ENCODE data around the gene RWDD3. TPM values are rescaled to one million over a fixed set of nuclear protein-coding genes. Genes with fewer than 3 reads are reported as not detected.

The RWDD3 gene
- total and polyA plus RNA-seq, 2 donors (not counting 1 experiment from before 2014, with no cell fraction given): 15.3 to 20.5 TPM

- TF ChIP-seq EZH2 (IDR thresholded peaks at IDR 0.05; ENCODE audit: low read length, missing control alignments): no peak
- TF ChIP-seq CTCF (conservative IDR thresholded peaks at IDR 0.05 in 1 of 2, IDR thresholded peaks at IDR 0.05 in 1 of 2; ENCODE audit: low read depth in 1 of 2, low read length in 2 of 2): no peak
- Histone ChIP-seq H4K20me1 (ENCODE audit: control insufficient read depth, extremely low read depth, insufficient read depth, low read length) (no peaks in the 10 kb centered on the region), H3K36me3 (ENCODE audit: control insufficient read depth, insufficient read depth, low read length) (no peaks in the 10 kb centered on the region), H3K9me3 (ENCODE audit: control insufficient read depth, insufficient read depth, low read depth, low read length) (no peaks in the 10 kb centered on the region), H3K79me2 (ENCODE audit: control insufficient read depth, insufficient read depth, low read length) (no peaks in the 10 kb centered on the region), H3K4me2 (ENCODE audit: extremely low read depth, insufficient read depth, low read length) (no peak overlapping the region), H3K27ac (ENCODE audit: insufficient read depth, low read length) (no peak overlapping the region), H2AFZ (ENCODE audit: low read length) (no peak overlapping the region), H3K4me3 (replicated peaks in 1 of 4; ENCODE audit: control extremely low read depth in 1 of 4, insufficient read depth in 1 of 4, low read depth in 3 of 4, low read length in 4 of 4) (no peak overlapping the region), H3K4me1 (ENCODE audit: control insufficient read depth, extremely low read depth, insufficient read depth, low read length) (no peaks in the 10 kb centered on the region), H3K9ac (ENCODE audit: insufficient read depth, low read length) (no peak overlapping the region), H3K27me3 (ENCODE audit: control insufficient read depth, insufficient read depth, low read length) (no peaks in the 10 kb centered on the region)
- DNase-seq (ENCODE audit: low read depth in 2 of 2): no peak
These were observed 39.0 kb upstream of the RWDD3 start for GRCh38 chr1:95195046-95195445.

- TF ChIP-seq EZH2 (IDR thresholded peaks at IDR 0.05; ENCODE audit: low read length, missing control alignments) (no peak), CTCF (conservative IDR thresholded peaks at IDR 0.05 in 1 of 2, IDR thresholded peaks at IDR 0.05 in 1 of 2; ENCODE audit: low read depth in 1 of 2, low read length in 2 of 2) (no peak)
- no peaks in the 10 kb centered on the region for H3K36me3 ChIP-seq (ENCODE audit: control insufficient read depth, insufficient read depth, low read length)
- H2AFZ ChIP-seq (ENCODE audit: low read length): no peak overlapping the region
- no peaks in the 10 kb centered on the region for H3K9me3 ChIP-seq (ENCODE audit: control insufficient read depth, insufficient read depth, low read depth, low read length)
- no peaks in the 10 kb centered on the region for H3K27me3 ChIP-seq (ENCODE audit: control insufficient read depth, insufficient read depth, low read length)
- no peaks in the 10 kb centered on the region for H3K79me2 ChIP-seq (ENCODE audit: control insufficient read depth, insufficient read depth, low read length)
- H3K27ac ChIP-seq (ENCODE audit: insufficient read depth, low read length): no peak overlapping the region
- no peak overlapping the region for H3K4me2 ChIP-seq (ENCODE audit: extremely low read depth, insufficient read depth, low read length)
- no peak overlapping the region for H3K9ac ChIP-seq (ENCODE audit: insufficient read depth, low read length)
- DNase-seq (ENCODE audit: low read depth in 2 of 2): no peak
- no peak overlapping the region for H3K4me3 ChIP-seq (replicated peaks in 1 of 4; ENCODE audit: control extremely low read depth in 1 of 4, insufficient read depth in 1 of 4, low read depth in 3 of 4, low read length in 4 of 4)
- H3K4me1 ChIP-seq (ENCODE audit: control insufficient read depth, extremely low read depth, insufficient read depth, low read length): no peaks in the 10 kb centered on the region
- no peaks in the 10 kb centered on the region for H4K20me1 ChIP-seq (ENCODE audit: control insufficient read depth, extremely low read depth, insufficient read depth, low read length)
These were observed 38.0 kb upstream of the RWDD3 start for GRCh38 chr1:95196017-95196416.

- H3K36me3 ChIP-seq (ENCODE audit: control insufficient read depth, insufficient read depth, low read length): no peaks in the 10 kb centered on the region
- H3K9me3 ChIP-seq (ENCODE audit: control insufficient read depth, insufficient read depth, low read depth, low read length): no peaks in the 10 kb centered on the region
- H3K27ac ChIP-seq (ENCODE audit: insufficient read depth, low read length): no peak overlapping the region
- TF ChIP-seq CTCF (conservative IDR thresholded peaks at IDR 0.05 in 1 of 2, IDR thresholded peaks at IDR 0.05 in 1 of 2; ENCODE audit: low read depth in 1 of 2, low read length in 2 of 2) (no peak), EZH2 (IDR thresholded peaks at IDR 0.05; ENCODE audit: low read length, missing control alignments) (no peak)
- no peak overlapping the region for H3K9ac ChIP-seq (ENCODE audit: insufficient read depth, low read length)
- H4K20me1 ChIP-seq (ENCODE audit: control insufficient read depth, extremely low read depth, insufficient read depth, low read length): no peaks in the 10 kb centered on the region
- no peaks in the 10 kb centered on the region for H3K79me2 ChIP-seq (ENCODE audit: control insufficient read depth, insufficient read depth, low read length)
- peak; percentile 32 to 85 for DNase-seq (ENCODE audit: low read depth in 2 of 2)
- no peak overlapping the region for H3K4me3 ChIP-seq (replicated peaks in 1 of 4; ENCODE audit: control extremely low read depth in 1 of 4, insufficient read depth in 1 of 4, low read depth in 3 of 4, low read length in 4 of 4)
- no peaks in the 10 kb centered on the region for H3K27me3 ChIP-seq (ENCODE audit: control insufficient read depth, insufficient read depth, low read length)
- no peaks in the 10 kb centered on the region for H3K4me1 ChIP-seq (ENCODE audit: control insufficient read depth, extremely low read depth, insufficient read depth, low read length)
- H2AFZ ChIP-seq (ENCODE audit: low read length): no peak overlapping the region
- H3K4me2 ChIP-seq (ENCODE audit: extremely low read depth, insufficient read depth, low read length): no peak overlapping the region
These were observed 36.3 kb upstream of the RWDD3 start for GRCh38 chr1:95197616-95198252.
